Common myeloid progenitor, CD34-positive (primary cell): ENCODE measurements around the gene SLC7A4.

ENCODE experiments used
- CTCF ChIA-PET: fragments of 350-600 bp; sonication (Branson Sonifier 250); formaldehyde crosslinking; loops from one replicate; lab custom pipeline; 2021; ENCODE audit warnings: antibody characterized with exemption; lab: Charles Lee
- POLR2A ChIA-PET: fragments of 350-600 bp; sonication (Branson Sonifier 250); formaldehyde crosslinking; loops from one replicate; lab custom pipeline; 2021; ENCODE audit warnings: antibody characterized with exemption; lab: Charles Lee
- DNase-seq, 3 donors: peaks; one replicate each; pipeline versions ENCODE4 v3.0.0 to v3.0.0-alpha.2; 2013
- H3K27ac ChIP-seq, 2 experiments: 1 replicate in 1 of 2; 2 replicates in 1 of 2; pipeline ENCODE4 v1.7.0; 2013; ENCODE audit warnings: inconsistent platforms in 2 of 2, low read length in 2 of 2, mild to moderate bottlenecking in 2 of 2, low read depth in 1 of 2, moderate library complexity in 1 of 2; ENCODE audit not compliant: severe bottlenecking in 2 of 2, insufficient read depth in 1 of 2, poor library complexity in 1 of 2
- H3K27me3 ChIP-seq, 5 experiments: replicated peaks in 2 of 5; 1 replicate in 3 of 5; 2 replicates in 2 of 5; pipeline versions ENCODE4 v1.6.1 to v1.7.0; 2013; ENCODE audit warnings: low read length in 4 of 5, mild to moderate bottlenecking in 2 of 5, moderate library complexity in 2 of 5, inconsistent platforms in 1 of 5; ENCODE audit not compliant: insufficient read depth in 5 of 5, control insufficient read depth in 4 of 5
- H3K36me3 ChIP-seq, 4 experiments: 1 replicate in 2 of 4; 2 replicates in 2 of 4; pipeline versions ENCODE4 v1.6.1 to v1.7.0; 2013; ENCODE audit warnings: low read length in 3 of 4, control low read depth in 1 of 4, mild to moderate bottlenecking in 1 of 4; ENCODE audit not compliant: control insufficient read depth in 4 of 4, insufficient read depth in 4 of 4
- H3K4me1 ChIP-seq, 4 experiments: 1 replicate in 3 of 4; 2 replicates in 1 of 4; pipeline versions ENCODE4 v1.6.1 to v1.7.1; 2013; ENCODE audit warnings: low read length in 3 of 4, mild to moderate bottlenecking in 3 of 4, control low read depth in 1 of 4, inconsistent platforms in 1 of 4, moderate library complexity in 1 of 4; ENCODE audit not compliant: control insufficient read depth in 4 of 4, insufficient read depth in 4 of 4; ENCODE audit errors: control extremely low read depth in 1 of 4
- H3K4me3 ChIP-seq, 7 experiments: 1 replicate in 4 of 7; 2 replicates in 3 of 7; pipeline versions ENCODE4 v1.5.1 to v1.7.0; 2013; ENCODE audit warnings: mild to moderate bottlenecking in 7 of 7, low read length in 6 of 7, moderate library complexity in 6 of 7, inconsistent platforms in 2 of 7, low read depth in 2 of 7, control low read depth in 1 of 7; ENCODE audit not compliant: insufficient read depth in 4 of 7, control insufficient read depth in 1 of 7; ENCODE audit errors: extremely low read depth in 1 of 7
- H3K9me3 ChIP-seq, 5 experiments: 1 replicate in 4 of 5; 2 replicates in 1 of 5; pipeline versions ENCODE4 v1.6.1 to v1.7.1; 2013; ENCODE audit warnings: low read length in 4 of 5, mild to moderate bottlenecking in 2 of 5, inconsistent platforms in 1 of 5, low read depth in 1 of 5, moderate library complexity in 1 of 5; ENCODE audit not compliant: control insufficient read depth in 4 of 5, insufficient read depth in 2 of 5; ENCODE audit errors: control extremely low read depth in 1 of 5
- WGBS: methylation state at CpG from one replicate; pipeline ENCODE4 v1.1.5; 2013; ENCODE audit not compliant: insufficient coverage; 5-methylcytosine and 5-hydroxymethylcytosine counted together

SLC7A4 gene

GRCh38 chr22:20988573-20989322, 43.6 kb downstream of the SLC7A4 start:
- CTCF ChIA-PET: interaction anchor here (2.3 kb wide), 1 partner anchor 31 kb away, joined by 6 read pairs; no protein-coding TSS in a partner anchor
- 98% methylated on average over 13 of the region's 16 CpGs for WGBS
- H3K9me3 ChIP-seq: no peaks in the 10 kb centered on the region
- no peak for DNase-seq
- peaks cover 2 to 67% (median 43%) of the 10 kb centered on the region in 4 experiments for H3K36me3 ChIP-seq
- H3K27me3 ChIP-seq: no peaks in the 10 kb centered on the region
- peaks cover 0 to 9% (median 2%) of the 10 kb centered on the region in 4 experiments for H3K4me1 ChIP-seq
- no peak overlapping the region for H3K27ac ChIP-seq
- H3K4me3 ChIP-seq: no peak overlapping the region
- POLR2A ChIA-PET: no interaction called here

GRCh38 chr22:20987375-20987774, 45.0 kb downstream of the SLC7A4 start:
- peaks cover 4 to 16% (median 11%) of the 10 kb centered on the region in 4 experiments for H3K4me1 ChIP-seq
- DNase-seq: no peak
- H3K9me3 ChIP-seq: no peaks in the 10 kb centered on the region
- H3K27ac ChIP-seq: no peak overlapping the region
- ChIA-PET CTCF (no interaction called here), POLR2A (no interaction called here)
- H3K36me3 ChIP-seq: peaks cover 2 to 59% (median 37%) of the 10 kb centered on the region in 4 experiments
- WGBS: 99% methylated on average over 10 of the region's 14 CpGs
- H3K4me3 ChIP-seq: no peak overlapping the region
- no peaks in the 10 kb centered on the region for H3K27me3 ChIP-seq

- POLR2A ChIA-PET: no interaction called here
- CTCF ChIA-PET: no interaction called here
- DNase-seq: no peak
- no peak overlapping the region for H3K27ac ChIP-seq
- H3K36me3 ChIP-seq: peaks cover 2 to 50% (median 29%) of the 10 kb centered on the region in 4 experiments
- peaks cover 6 to 24% (median 18%) of the 10 kb centered on the region in 4 experiments for H3K4me1 ChIP-seq
- H3K27me3 ChIP-seq: no peaks in the 10 kb centered on the region
- no peaks in the 10 kb centered on the region for H3K9me3 ChIP-seq
- 92% methylated on average over 1 of the region's 1 CpG for WGBS
- no peak overlapping the region for H3K4me3 ChIP-seq
These were observed 46.0 kb downstream of the SLC7A4 start for GRCh38 chr22:20986365-20986764.

GRCh38 chr22:20985720-20986119, 46.6 kb downstream of the SLC7A4 start:
- Histone ChIP-seq H3K9me3 (no peaks in the 10 kb centered on the region), H3K4me3 (no peak overlapping the region), H3K27ac (no peak overlapping the region), H3K4me1 (peaks cover 9 to 30% (median 24%) of the 10 kb centered on the region in 4 experiments), H3K36me3 (peaks cover 2 to 44% (median 26%) of the 10 kb centered on the region in 4 experiments), H3K27me3 (no peaks in the 10 kb centered on the region)
- ChIA-PET CTCF (no interaction called here), POLR2A (no interaction called here)
- 95% methylated on average over 7 of the region's 7 CpGs for WGBS
- DNase-seq: no peak

- Histone ChIP-seq H3K27ac (peak overlapping the region in 1 of 2 experiments; percentile 94), H3K4me1 (peaks cover 9 to 38% (median 30%) of the 10 kb centered on the region in 4 experiments), H3K27me3 (no peaks in the 10 kb centered on the region), H3K4me3 (peak overlapping the region in 6 of 7 experiments; percentile 71 to 89 (median 87)), H3K9me3 (peaks cover 0 to 9% (median 0%) of the 10 kb centered on the region in 5 experiments), H3K36me3 (peaks cover 2 to 28% (median 21%) of the 10 kb centered on the region in 4 experiments)
- ChIA-PET POLR2A (no interaction called here), CTCF (interaction anchor here (1.2 to 4.1 kb wide), 2 partner anchors 8 to 60 kb away, joined by 3 to 12 read pairs; no protein-coding TSS in a partner anchor)
- WGBS: 93% methylated on average over 4 of the region's 5 CpGs
- DNase-seq: no peak
These were observed 49.1 kb downstream of the SLC7A4 start for GRCh38 chr22:20983081-20983771.

- 2% methylated on average over 12 of the region's 12 CpGs for WGBS
- no peak for DNase-seq
- POLR2A ChIA-PET: interaction anchor here (0.8 kb wide), 1 partner anchor 21 kb away, joined by 3 read pairs; no protein-coding TSS in a partner anchor
- Histone ChIP-seq H3K27me3 (no peaks in the 10 kb centered on the region), H3K4me3 (peak overlapping the region; percentile 65 to 89 (median 87)), H3K4me1 (peaks cover 9 to 38% (median 30%) of the 10 kb centered on the region in 4 experiments), H3K9me3 (peaks cover 0 to 10% (median 0%) of the 10 kb centered on the region in 5 experiments), H3K36me3 (peaks cover 0 to 21% (median 17%) of the 10 kb centered on the region in 4 experiments), H3K27ac (peak overlapping the region in 1 of 2 experiments; percentile 94)
- CTCF ChIA-PET: interaction anchor here (0.6 to 4.1 kb wide), 10 partner anchors 8 to 137 kb away, joined by 3 to 12 read pairs (median 3); partner anchors contain the start of gene P2RX6
These were observed 49.8 kb downstream of the SLC7A4 start for GRCh38 chr22:20982563-20982882.
